GM20000 (cell line): ENCODE results near the gene TMEM92.
"Not testable (repeated sequence)": the region's sequence is repeated elsewhere in the genome, so short reads cannot be mapped to it uniquely, and the experiment has no call there.

Experiments used
- DNase-seq: peaks from one replicate; pipeline ENCODE4 v3.0.0; 2012; ENCODE audit warnings: low spot score
- TF ChIP-seq, protein P1 (sequence below): IDR thresholded peaks from 2 replicates; pipeline ENCODE4 v1.5.1; 2012; ENCODE audit warnings: mild to moderate bottlenecking, control low read depth; ENCODE audit errors: extremely low read depth, missing control alignments

TMEM92 gene

DNA sequence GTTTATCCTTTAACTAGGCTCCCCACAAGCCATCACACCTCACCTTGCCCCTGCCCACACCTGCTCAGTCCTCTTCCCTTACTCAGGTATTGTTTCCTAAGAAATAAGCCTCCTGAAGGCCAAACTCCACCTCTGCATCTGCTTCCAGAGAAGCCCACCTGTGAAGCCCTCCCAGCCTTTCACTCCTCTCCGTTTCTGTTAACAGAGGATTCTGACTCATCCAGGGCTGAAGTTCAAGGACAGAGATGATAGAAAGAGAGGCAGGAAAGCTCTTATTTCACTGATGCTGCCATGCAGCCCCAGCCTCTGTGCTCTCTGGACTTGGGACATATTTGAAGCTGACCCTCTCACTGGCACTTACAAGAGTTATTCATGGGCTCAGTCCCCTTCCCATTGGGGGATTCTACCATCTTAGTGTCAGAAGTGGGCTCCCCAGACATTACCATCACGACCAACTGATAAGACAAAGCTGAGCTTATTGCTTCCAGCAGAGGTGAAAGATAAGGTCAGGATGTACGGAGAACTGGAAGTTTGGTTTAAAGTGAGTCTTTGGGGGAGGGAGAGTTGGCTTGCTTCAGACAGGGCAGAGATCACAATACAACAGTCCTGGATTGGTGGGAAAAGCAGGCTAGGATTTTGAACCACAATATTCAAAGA, 36.3 kb downstream of the TMEM92 start:
- TF ChIP-seq, protein P1, sequence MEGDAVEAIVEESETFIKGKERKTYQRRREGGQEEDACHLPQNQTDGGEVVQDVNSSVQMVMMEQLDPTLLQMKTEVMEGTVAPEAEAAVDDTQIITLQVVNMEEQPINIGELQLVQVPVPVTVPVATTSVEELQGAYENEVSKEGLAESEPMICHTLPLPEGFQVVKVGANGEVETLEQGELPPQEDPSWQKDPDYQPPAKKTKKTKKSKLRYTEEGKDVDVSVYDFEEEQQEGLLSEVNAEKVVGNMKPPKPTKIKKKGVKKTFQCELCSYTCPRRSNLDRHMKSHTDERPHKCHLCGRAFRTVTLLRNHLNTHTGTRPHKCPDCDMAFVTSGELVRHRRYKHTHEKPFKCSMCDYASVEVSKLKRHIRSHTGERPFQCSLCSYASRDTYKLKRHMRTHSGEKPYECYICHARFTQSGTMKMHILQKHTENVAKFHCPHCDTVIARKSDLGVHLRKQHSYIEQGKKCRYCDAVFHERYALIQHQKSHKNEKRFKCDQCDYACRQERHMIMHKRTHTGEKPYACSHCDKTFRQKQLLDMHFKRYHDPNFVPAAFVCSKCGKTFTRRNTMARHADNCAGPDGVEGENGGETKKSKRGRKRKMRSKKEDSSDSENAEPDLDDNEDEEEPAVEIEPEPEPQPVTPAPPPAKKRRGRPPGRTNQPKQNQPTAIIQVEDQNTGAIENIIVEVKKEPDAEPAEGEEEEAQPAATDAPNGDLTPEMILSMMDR, result no peak
- DNase-seq, result no peak

DNA sequence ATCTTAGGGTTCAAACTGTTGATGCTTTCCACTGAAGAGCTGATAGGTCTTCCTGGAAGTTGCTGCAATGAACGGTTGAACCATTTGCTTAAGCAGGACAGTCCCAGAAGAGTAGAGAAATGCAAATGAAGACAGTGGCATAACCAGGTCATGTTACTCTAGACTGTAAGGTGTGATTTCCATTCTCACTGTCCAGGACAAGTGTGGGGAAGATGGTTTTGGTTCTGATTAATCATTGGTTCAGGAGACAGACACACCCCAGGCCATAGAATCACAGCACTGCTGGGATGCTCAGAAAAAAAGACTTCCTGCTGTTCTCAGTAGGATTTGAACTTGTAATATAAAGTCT, 36.8 kb downstream of the TMEM92 start:
- TF ChIP-seq, protein P1, result no peak
- DNase-seq, result no peak

DNA sequence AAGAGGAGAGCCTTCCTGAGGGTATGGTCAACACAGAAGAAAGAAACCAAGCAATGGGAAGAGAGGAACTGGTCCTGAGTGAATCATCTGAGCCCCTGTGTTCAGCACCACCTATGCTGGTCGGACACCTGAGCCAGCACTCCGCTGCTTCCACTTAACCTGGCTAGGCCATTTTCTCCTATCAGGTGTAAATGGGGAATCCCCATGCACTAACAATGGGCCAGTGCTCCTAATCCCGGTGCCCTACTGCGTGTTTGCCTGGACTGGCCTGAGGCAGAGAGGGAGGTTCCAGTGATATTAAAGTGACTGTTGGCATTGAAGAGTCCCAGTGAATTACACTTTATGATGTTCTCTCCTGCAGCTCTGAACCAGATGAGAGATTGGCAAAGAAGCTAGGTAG, 37.2 kb downstream of the TMEM92 start:
- TF ChIP-seq, protein P1, result no peak
- DNase-seq, result no peak

DNA sequence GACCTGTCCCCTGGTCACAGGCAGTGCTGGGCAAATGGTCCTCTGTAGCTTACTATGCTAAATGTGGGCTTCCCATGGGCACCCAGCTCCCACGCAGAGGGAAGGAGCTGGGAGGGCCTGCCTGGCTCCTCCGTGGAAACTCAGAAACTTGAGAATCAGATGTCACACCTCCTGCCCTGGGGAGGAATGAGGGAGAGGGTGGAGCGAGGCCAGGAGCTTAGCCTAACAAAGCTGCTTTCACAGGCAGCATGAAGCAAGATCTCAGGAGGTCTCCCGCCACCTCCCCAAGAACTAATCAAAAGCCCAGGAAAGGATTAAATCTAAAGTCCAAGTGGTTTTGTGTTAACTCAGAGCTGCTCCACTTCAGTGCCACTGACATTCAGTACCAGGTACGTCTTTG, 38.0 kb downstream of the TMEM92 start:
- TF ChIP-seq, protein P1, result no peak
- DNase-seq, result no peak

DNA sequence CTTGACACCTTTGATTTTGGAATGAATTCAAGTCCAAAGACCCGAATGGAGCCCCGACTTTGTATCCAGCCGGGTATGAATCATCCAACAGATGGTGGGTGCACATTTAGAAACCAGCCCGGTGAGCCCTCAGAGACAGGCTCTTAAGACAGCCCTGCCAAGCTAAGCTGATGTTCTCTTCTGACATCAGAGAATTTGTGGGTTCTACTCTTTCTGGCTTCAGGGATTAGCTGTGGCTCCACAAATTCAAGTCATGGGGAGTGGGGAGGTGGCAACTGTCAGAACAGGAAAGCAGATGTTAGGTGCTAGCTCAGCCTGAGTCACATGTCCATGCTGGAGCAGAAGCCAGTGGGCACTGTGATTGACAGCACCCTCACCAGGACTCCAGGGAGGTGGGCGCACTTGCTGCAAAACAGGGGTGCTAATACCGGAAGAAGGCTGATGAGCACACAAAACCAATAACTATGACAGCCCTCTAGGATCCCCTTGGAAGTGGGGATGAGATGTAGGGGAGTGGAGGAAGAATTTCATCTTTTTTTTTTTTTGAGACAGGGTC, 40.3 kb downstream of the TMEM92 start:
- no peak for DNase-seq

DNA sequence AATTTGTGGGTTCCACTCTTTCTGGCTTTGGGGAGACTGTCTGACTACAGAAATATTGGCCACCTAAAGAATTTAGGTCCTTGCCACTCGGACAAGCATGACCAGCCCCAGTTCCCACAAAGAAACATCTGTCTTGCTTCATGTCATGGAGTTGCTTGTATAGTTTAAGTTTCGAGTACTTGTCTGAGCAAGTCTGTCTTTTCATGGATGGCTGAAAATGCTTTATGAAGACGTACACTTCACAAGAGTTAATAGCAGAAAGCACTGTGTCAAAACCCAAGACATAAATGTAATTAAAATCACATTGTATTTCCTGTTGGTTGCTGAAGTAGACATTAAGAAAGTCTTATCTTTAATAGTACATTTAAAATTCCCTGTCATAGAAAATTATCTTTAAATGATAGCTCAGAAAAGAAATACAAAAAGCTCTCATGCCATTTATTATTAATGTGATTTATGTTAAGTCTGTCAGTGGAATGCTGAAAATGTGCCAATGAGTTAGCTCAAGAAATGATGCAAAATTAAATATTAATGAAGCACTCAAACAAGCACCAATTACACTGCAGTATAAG, 41.8 kb downstream of the TMEM92 start:
- no peak for DNase-seq
- TF ChIP-seq, protein P1, result no peak

More for the DNA sequence above, 40.3 kb downstream of the TMEM92 start:
- TF ChIP-seq, protein P1, result no peak

DNA sequence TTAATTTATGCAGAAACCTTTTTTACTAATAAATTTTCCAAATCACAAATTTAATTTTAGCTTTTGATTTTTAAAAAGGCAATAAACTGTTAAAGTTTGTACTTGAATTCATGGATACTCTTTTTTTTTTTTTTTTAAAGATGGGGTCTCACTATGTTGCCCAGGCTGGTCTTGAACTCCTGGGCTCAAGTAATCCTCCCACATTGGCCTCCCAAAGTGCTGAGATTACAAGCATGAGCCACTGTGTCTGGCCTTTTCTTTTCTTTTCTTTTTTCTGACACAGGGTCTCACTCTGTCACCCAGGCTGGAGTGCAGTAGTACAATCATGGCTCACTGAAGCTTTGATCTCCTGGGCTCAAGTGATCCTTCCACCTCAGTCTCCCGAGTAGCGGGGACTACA, 42.4 kb downstream of the TMEM92 start:
- DNase-seq, result not testable (repeated sequence)

DNA sequence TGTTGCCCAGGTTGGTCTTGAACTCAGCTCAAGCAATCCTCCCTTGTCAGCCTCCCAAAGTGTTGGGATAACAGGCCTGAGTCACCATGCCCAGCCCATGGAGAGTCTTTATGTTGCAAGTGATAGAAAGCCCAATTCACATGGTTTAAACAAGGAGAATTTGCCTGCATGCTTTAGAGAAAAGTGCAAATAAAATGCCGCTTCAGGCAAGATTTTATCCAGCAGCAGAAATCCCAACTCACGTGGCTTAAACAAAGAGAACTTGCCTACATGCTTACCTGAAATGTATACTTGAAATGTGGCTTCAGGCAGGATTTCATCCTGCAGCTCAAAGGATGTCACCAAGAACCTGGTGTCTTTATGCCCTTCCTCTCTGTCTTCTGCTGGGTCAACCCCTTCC, 42.9 kb downstream of the TMEM92 start:
- DNase-seq, result no peak
- TF ChIP-seq, protein P1, result no peak
